ENCODE data around the gene SNHG17.

DNA sequence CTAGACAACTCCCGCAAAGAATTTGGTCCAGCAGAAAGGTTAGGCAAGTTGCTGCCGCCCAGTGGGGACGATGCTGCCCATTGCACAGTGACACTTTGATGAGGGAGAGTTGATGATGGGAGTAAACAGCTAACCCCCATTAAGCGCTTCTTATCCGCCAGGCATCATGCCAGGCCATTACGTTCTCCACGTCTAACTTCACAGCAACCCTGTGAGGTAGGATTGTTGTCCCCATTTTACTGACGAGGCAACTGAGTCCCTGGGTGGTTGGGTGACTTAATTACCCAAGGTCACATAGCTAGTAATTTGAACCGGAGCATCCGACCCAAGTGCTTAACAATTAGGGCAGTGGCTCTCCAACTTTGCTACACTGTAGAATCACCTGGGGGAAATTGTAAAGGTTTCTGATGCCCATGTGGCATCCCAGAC is 38.3 kb upstream of the SNHG17 start:
- TF ChIP-seq POLR2A (IDR thresholded peaks at IDR 0.05; ENCODE audit: low read depth, low read length): no peak
- TF ChIP-seq, protein P1, sequence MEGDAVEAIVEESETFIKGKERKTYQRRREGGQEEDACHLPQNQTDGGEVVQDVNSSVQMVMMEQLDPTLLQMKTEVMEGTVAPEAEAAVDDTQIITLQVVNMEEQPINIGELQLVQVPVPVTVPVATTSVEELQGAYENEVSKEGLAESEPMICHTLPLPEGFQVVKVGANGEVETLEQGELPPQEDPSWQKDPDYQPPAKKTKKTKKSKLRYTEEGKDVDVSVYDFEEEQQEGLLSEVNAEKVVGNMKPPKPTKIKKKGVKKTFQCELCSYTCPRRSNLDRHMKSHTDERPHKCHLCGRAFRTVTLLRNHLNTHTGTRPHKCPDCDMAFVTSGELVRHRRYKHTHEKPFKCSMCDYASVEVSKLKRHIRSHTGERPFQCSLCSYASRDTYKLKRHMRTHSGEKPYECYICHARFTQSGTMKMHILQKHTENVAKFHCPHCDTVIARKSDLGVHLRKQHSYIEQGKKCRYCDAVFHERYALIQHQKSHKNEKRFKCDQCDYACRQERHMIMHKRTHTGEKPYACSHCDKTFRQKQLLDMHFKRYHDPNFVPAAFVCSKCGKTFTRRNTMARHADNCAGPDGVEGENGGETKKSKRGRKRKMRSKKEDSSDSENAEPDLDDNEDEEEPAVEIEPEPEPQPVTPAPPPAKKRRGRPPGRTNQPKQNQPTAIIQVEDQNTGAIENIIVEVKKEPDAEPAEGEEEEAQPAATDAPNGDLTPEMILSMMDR (conservative IDR thresholded peaks at IDR 0.05; ENCODE audit: low read depth, low read length): no peak
- TF ChIP-seq NFE2L2 (IDR thresholded peaks at IDR 0.05; ENCODE audit: low read depth, low read length): no peak
- no peak for TF ChIP-seq BHLHE40 (IDR thresholded peaks at IDR 0.05; ENCODE audit: low read depth, low read length)
